Stimulated activated naive B cell treated with anti-CD40 and anti-IgM and Interleukin-4, amounts not matched to agents 10 μg/mL and 1 μg/mL and 100 μg/mL, for 72 hours (primary cell): ENCODE measurements around the gene VILL.

Experiments
- ATAC-seq, 2 donors: fragments of 150-1000 bp; cut with Tn5 transposase; replicated peaks; 2 replicates each; pipeline ENCODE4 v1.10.0; 2021; ENCODE audit warnings: moderate library complexity in 1 of 2
- DNase-seq: peaks from one replicate; pipeline ENCODE4 v3.0.0; 2021
- H3K27ac Mint-ChIP-seq: one replicate; pipeline ENCODE4 v1.8.0; 2022; ENCODE audit warnings: mild to moderate bottlenecking, mixed read lengths
- H3K27me3 Mint-ChIP-seq, 2 donors: one replicate each; pipeline ENCODE4 v1.8.0; 2022; ENCODE audit warnings: mixed read lengths in 2 of 2
- H3K36me3 Mint-ChIP-seq, 2 donors: one replicate each; pipeline ENCODE4 v1.8.0; 2022; ENCODE audit warnings: mixed read lengths in 2 of 2, mild to moderate bottlenecking in 1 of 2
- H3K4me1 Mint-ChIP-seq, 2 donors: one replicate each; pipeline ENCODE4 v1.8.0; 2022; ENCODE audit warnings: mixed read lengths in 2 of 2, mild to moderate bottlenecking in 1 of 2
- H3K4me3 Mint-ChIP-seq, 2 donors: one replicate each; pipeline ENCODE4 v1.8.0; 2022; ENCODE audit warnings: mild to moderate bottlenecking in 2 of 2, mixed read lengths in 2 of 2, moderate library complexity in 1 of 2
- H3K9me3 Mint-ChIP-seq, 2 donors: one replicate each; pipeline ENCODE4 v1.8.0; 2022; ENCODE audit warnings: mixed read lengths in 2 of 2, mild to moderate bottlenecking in 1 of 2

Gene VILL

DNA sequence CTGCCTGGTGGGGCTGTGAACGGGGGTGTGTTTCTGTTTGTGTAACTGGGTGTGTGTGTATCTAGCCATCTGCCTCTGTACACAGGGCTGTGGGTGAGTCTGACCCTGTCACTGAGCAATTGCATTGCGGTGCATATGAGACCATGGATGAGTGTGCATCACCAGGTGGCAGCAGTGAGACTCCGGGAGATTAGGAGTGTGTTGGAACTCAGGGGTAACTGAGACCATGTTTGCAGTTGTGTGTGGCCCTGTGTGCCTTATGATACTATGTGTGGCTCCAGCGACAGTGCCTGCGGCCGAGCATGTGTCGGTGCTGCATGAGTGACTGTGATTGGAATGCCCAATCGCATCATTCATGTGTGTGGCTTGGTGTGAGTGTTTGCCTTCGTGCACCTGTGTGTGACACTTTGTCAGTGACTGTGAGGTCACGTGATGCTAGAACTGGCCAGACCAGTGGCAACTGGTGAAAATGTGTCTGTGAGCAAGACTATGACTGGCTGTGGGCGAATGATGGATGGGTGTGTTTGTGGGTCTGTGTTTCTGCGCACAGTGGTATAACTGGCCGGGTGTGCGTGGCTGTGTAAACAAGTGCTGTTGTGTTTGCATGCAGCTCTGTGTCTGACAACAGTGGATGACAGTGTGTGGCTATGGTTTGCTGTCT lies 14.0 kb downstream of the VILL start:
- no peak for DNase-seq

DNA sequence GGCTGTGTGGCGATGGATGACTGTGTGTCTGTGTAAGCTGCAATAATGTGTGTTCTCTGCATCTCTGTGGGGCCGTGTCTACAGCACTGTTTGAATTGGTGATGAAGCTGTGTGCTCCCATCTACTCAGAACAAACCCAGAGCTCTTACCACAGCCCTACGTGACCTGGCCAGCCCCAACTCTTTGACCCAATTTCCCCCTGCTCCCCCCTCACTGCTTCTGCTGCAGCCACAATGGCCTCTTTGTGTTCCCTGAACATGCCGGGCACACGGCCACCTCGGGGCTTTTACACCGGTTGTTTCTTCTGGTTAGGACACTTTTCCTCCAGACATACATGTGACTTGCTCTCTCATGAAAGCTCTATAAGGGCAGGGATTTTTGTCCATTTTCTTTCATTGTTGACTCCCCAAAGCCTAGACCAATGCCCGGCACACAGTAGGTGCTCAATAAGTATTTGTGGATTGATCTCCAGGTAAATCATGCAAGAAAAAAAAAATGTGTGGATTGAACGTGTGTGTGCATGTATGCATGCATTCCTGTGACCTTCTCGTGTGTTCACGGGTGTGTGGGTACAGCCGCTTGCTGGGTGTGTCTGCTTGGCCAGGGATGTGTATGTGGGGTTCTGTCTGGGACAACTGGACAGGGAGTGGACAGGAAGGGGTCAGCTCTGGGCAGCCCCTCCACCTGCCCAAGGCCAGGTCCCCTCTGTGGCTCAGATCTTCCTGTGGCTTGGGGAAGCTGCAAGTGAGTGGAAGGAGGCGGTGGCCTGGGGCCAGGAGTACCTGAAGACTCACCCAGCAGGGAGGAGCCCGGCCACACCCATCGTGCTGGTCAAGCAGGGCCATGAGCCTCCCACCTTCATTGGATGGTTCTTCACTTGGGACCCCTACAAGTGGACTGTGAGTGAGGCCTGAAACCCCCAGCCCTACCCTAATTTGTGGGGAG lies 14.8 kb downstream of the VILL start:
- Mint-ChIP-seq H3K4me1 (peaks cover 22 to 30% of the 10 kb centered on the region in 2 donors), H3K27ac (no peak overlapping the region)
- ATAC-seq: no peak

More for the DNA sequence above, 14.0 kb downstream of the VILL start:
- Mint-ChIP-seq H3K36me3 (peaks cover 25 to 51% of the 10 kb centered on the region in 2 donors), H3K27me3 (no peaks in the 10 kb centered on the region), H3K4me3 (no peak overlapping the region), H3K27ac (no peak overlapping the region), H3K4me1 (peaks cover 22 to 24% of the 10 kb centered on the region in 2 donors), H3K9me3 (no peaks in the 10 kb centered on the region)
- peak; percentile 79 to 80 for ATAC-seq

DNA sequence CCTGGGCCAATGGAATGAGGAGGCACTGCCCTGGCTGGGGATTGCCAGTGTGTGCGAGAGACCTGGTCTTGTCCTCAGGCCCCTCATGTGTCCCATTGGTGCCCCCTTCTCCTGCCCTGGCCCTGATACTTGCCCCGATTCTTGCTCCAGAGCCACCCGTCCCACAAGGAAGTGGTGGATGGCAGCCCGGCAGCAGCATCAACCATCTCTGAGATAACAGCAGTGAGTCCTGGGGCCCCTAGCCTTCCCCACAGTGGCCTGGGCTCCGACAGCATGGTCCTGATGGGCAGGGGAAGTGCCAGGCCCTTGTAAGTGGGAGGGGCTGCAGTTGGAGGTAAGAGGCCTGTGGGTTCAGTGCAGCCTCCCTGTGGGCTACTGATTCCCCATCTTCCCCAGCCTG lies 15.4 kb downstream of the VILL start:
- no peak for ATAC-seq
- H3K36me3 Mint-ChIP-seq: peaks cover 19 to 38% of the 10 kb centered on the region in 2 donors
- H3K27ac Mint-ChIP-seq: no peak overlapping the region

More for the DNA sequence above, 14.8 kb downstream of the VILL start:
- no peak overlapping the region for H3K4me3 Mint-ChIP-seq
- no peaks in the 10 kb centered on the region for H3K9me3 Mint-ChIP-seq
- DNase-seq: no peak
- H3K27me3 Mint-ChIP-seq: no peaks in the 10 kb centered on the region
- H3K36me3 Mint-ChIP-seq: peaks cover 23 to 43% of the 10 kb centered on the region in 2 donors

DNA sequence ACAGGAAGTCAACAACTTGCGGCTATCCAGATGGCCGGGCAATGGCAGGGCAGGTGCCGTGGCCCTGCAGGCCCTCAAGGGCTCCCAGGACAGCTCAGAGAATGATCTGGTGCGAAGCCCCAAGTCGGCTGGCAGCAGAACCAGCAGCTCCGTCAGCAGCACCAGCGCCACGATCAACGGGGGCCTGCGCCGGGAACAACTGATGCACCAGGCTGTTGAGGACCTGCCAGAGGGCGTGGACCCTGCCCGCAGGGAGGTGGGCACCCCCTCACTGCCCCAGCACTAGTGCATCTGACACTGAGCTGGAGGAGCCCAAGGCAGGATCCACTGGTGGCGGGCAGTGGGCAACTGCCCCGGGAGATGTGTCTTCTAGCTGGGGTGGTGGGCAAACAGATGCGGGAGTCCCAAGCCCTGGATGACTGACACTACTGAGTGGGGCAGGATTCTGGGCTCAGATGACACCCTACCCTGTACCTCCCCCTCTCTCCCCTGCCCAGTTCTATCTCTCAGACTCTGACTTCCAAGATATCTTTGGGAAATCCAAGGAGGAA lies 15.9 kb downstream of the VILL start:
- H3K27ac Mint-ChIP-seq: no peak overlapping the region
- peaks cover 22 to 30% of the 10 kb centered on the region in 2 donors for H3K4me1 Mint-ChIP-seq
- DNase-seq: no peak
- no peak overlapping the region for H3K4me3 Mint-ChIP-seq
- no peaks in the 10 kb centered on the region for H3K9me3 Mint-ChIP-seq
- no peaks in the 10 kb centered on the region for H3K27me3 Mint-ChIP-seq
- ATAC-seq: no peak
- peaks cover 16 to 38% of the 10 kb centered on the region in 2 donors for H3K36me3 Mint-ChIP-seq

More for the DNA sequence above, 15.4 kb downstream of the VILL start:
- no peak for DNase-seq
- Mint-ChIP-seq H3K4me3 (no peak overlapping the region), H3K4me1 (peaks cover 22 to 30% of the 10 kb centered on the region in 2 donors), H3K27me3 (no peaks in the 10 kb centered on the region), H3K9me3 (no peaks in the 10 kb centered on the region)

DNA sequence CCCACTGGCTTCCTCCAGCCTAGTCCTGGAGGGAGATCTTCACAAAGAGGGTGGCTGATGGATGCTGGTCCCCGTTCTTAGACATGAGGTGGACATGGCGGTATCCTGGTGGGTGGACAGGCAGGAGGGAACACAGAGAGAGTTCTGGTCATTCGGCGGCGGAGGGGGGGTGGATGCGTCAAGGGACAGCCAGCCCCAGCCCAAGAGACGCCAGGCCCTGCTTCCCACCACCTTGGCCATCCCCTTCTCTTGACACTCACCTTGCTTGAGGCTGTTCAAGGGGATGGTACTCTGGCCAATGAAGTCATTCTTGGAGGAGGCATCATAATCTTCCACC lies 17.1 kb downstream of the VILL start:
- Mint-ChIP-seq H3K4me3 (no peak overlapping the region), H3K36me3 (peaks cover 11 to 28% of the 10 kb centered on the region in 2 donors), H3K9me3 (no peaks in the 10 kb centered on the region), H3K4me1 (peaks cover 20 to 29% of the 10 kb centered on the region in 2 donors), H3K27me3 (no peaks in the 10 kb centered on the region), H3K27ac (no peak overlapping the region)
- no peak for ATAC-seq
- no peak for DNase-seq

DNA sequence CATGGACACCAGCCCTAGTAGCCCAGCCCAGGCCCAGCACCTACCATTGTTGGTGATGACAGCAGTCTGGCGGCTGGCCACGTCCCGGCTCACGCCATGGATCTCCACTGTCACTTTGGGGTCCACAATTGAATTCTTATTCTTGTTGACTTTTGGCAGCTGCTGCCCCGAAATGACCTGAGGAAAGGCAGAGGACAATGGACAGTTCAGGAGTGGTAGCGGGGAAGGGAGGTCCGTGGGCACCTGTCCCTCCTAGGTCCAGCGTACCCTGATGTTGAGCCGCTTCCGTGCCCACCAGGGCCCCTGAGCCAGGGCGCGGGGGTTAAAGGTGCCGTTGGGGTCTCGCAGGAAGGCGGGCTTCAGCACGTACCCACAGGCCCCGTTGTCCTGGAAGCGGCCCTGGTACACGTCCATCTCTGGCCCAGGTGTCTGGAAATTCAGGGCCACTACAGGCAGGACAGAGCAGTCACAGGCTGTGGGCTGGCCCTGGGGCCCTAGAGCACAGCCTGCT lies 17.7 kb downstream of the VILL start:
- Mint-ChIP-seq H3K9me3 (no peaks in the 10 kb centered on the region), H3K27me3 (no peaks in the 10 kb centered on the region), H3K36me3 (peaks cover 7 to 24% of the 10 kb centered on the region in 2 donors), H3K27ac (no peak overlapping the region), H3K4me1 (peaks cover 17 to 24% of the 10 kb centered on the region in 2 donors), H3K4me3 (no peak overlapping the region)
- ATAC-seq (no peak), DNase-seq (no peak)

DNA sequence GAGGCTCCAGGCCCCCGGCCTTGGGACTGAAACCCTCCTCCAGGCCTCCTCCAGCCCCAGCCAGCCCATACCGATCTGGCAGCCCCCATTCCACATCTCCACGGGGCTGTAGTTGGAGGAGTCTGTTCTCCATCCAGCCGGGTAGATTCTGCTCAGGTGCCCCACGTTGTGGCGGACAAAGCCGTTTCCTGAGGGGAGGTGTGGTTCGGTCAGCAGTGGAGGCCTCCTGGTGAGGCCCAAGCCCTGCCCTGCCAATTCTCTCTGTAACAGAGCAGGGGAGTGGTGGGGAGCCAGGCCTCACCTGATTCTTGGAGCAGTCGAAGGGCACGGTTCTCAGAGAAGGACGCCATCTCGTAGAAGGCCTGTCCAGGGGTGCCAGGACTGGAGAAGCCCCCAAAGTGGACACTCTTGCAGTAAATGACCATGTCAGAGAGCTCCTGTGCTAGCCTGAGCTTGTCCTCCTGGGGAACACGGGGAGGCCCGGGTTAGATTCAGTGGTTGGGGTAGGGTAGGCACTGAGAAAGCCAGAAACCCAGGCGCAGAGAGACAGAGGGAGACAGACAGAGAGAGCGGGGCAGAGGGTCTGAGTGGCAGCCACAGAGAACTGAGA lies 18.5 kb downstream of the VILL start:
- DNase-seq (no peak), ATAC-seq (no peak)
- Mint-ChIP-seq H3K4me3 (no peak overlapping the region), H3K36me3 (peaks cover 7 to 24% of the 10 kb centered on the region in 2 donors), H3K4me1 (peaks cover 15 to 18% of the 10 kb centered on the region in 2 donors), H3K9me3 (no peaks in the 10 kb centered on the region), H3K27ac (peak overlapping the region; percentile 51), H3K27me3 (no peaks in the 10 kb centered on the region)

DNA sequence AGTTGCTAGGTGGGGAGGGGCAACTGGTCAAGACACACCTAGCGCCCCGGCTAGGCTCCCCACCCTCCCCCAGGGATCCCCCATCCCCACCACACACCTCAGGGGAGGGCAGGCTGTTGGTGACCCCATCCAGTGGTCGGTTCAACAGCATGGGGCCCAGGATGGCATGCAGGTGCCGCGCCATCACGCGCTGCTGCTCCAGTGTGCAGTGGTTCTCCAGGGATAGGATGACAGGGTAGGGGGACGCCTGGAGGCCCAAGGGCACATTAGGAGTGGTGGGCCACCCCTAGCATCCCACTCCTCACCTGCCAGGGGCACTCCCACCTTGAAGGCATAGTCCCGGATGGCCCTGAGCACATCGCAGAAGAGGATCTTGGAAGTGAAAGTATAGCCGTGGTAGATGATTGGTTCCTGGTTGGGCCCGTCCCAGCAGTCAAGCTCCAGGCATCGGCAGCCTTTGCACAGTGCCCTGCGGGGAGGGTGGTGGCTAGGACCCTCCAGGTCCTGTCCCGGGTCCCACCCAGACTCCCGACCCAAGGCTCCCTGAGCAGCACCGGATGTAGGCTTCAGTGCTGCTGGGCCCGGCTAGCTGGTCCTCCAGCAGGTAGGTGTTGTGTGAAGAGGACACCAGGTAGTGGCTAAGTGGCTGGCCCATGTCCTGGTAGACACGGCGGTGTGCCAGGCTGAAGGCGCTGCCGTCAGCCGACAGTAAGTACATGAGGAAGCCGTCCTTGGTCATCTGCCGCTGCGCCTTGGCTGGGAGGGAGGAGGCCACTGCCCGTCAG lies 19.4 kb downstream of the VILL start:
- H3K9me3 Mint-ChIP-seq: no peaks in the 10 kb centered on the region
- ATAC-seq (peak; percentile 14 to 25), DNase-seq (no peak)
- H3K27me3 Mint-ChIP-seq: no peaks in the 10 kb centered on the region
- peaks cover 5 to 21% of the 10 kb centered on the region in 2 donors for H3K36me3 Mint-ChIP-seq
- H3K4me3 Mint-ChIP-seq: peak overlapping the region in 1 of 2 donors; percentile 23
- no peak overlapping the region for H3K27ac Mint-ChIP-seq
- peaks cover 6 to 11% of the 10 kb centered on the region in 2 donors for H3K4me1 Mint-ChIP-seq

DNA sequence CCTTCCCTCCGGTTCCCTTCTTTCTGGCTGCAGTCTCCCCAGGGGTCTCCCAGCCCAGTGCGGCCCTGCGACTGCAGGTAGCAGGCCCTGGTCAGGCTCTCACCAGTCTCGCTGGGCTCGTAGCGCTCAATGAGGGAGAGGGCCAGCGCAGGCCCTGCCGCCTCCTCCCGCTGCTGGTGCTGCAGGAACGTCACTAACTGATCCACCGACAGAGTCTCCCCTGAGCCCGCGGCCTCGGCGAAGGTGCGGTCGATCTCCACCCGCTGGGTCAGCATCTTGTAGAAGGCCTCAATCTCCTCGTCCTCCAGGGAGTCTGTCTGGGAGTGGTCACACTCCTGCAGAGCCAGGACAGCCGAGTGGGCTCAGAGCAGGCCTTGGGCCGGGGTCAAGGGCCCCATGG lies 20.5 kb downstream of the VILL start:
- H3K27ac Mint-ChIP-seq: no peak overlapping the region
- peaks cover 6 to 25% of the 10 kb centered on the region in 2 donors for H3K36me3 Mint-ChIP-seq
- peaks cover 6 to 11% of the 10 kb centered on the region in 2 donors for H3K4me1 Mint-ChIP-seq
- ATAC-seq: no peak
- no peaks in the 10 kb centered on the region for H3K9me3 Mint-ChIP-seq
- no peaks in the 10 kb centered on the region for H3K27me3 Mint-ChIP-seq
- DNase-seq: no peak
- H3K4me3 Mint-ChIP-seq: no peak overlapping the region

DNA sequence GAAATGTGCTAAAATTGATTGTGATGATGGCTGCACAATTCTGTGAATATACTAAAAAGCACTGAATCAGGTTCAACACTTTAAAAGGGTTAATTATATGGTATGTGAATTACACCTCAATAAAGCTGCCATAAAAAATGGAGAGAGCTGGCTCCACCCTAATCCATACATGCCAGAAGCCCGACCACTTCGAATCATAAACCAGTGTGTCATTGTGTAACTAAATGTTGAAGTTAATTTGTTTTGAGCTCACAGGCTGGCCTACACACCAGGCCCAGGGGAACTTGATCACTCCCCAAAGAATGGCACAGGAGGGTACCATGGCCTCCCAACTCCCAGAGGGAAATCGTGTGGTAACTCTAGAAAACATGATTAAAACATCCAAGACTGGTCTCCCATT lies 24.9 kb downstream of the VILL start:
- Mint-ChIP-seq H3K4me1 (no peaks in the 10 kb centered on the region), H3K27ac (no peak overlapping the region), H3K27me3 (no peaks in the 10 kb centered on the region), H3K9me3 (no peaks in the 10 kb centered on the region), H3K4me3 (no peak overlapping the region), H3K36me3 (peaks cover 13 to 24% of the 10 kb centered on the region in 2 donors)
- ATAC-seq (no peak), DNase-seq (no peak)

DNA sequence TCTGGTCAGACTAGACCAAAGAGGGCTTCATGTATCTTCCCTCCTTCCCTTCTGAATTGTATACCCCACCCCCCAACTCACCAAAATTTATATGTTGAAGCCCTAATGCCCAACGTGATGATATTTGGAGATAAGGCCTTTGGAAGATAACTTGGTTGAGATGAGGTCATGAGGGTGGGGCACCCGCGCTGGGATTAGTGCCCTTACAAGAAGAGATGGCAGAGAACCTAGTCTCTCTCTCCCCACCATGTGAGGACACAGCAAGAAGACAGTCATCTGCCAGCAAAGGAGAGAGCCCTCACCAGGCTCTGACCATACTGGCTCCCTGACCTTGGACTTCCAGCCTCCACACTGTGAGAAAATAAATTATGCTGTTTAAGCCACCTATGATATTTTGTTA lies 25.4 kb downstream of the VILL start:
- ATAC-seq: no peak
- Mint-ChIP-seq H3K4me1 (no peaks in the 10 kb centered on the region), H3K4me3 (no peak overlapping the region), H3K27me3 (no peaks in the 10 kb centered on the region), H3K9me3 (no peaks in the 10 kb centered on the region), H3K36me3 (peaks cover 13 to 24% of the 10 kb centered on the region in 2 donors), H3K27ac (no peak overlapping the region)
- no peak for DNase-seq

DNA sequence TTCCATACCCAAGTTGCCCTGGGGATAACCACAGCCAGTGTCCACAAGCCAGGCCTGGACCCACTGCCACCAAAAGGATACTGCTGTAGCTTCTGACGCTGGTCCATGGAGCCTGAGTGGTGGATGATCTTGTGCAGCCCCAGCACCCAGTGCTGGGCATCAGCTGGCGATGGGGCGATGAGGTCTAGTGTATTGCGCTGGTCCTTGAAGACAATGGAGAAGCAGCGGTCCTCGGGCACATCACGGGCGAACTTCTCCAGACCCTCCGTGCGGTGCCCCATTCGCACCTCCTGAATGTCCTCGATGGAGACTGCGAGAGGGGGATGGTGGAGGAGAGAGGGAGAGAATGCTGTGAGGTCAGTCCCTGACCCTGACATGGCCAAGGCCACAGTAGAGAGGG lies 25.8 kb downstream of the VILL start:
- Mint-ChIP-seq H3K4me1 (no peaks in the 10 kb centered on the region), H3K9me3 (no peaks in the 10 kb centered on the region), H3K4me3 (no peak overlapping the region), H3K27me3 (no peaks in the 10 kb centered on the region), H3K27ac (no peak overlapping the region), H3K36me3 (peaks cover 13 to 24% of the 10 kb centered on the region in 2 donors)
- no peak for ATAC-seq
- no peak for DNase-seq

DNA sequence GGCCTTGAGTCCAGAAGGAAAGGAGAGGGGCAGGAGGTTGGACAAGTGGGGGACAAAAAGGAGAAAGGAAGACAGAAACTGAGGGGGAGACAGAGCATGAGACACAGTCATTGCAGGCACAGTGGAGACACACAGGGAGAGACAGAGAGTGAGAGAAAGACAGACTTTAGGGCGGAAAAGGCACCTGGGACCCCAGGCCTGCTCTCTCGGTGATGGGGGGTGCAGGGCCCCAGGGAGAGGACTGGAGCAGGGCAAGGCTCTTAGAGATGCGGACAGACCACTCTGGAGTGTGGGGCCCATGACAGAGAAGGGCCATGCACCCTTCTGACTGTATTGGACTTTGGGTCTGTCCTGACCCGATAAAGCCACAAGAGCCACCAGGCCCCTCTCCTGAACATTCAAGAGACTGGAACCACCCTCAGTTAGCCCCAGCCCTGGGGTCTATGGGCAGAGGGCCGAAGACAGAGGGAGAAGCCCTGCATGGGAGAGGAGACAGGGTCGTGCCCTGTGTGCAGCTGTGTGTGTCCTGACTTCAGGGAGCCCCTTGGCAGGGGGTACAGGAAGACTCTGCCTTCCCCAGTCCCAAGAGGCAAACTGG lies 26.4 kb downstream of the VILL start:
- Mint-ChIP-seq H3K36me3 (peaks cover 13 to 24% of the 10 kb centered on the region in 2 donors), H3K9me3 (no peaks in the 10 kb centered on the region), H3K4me3 (no peak overlapping the region), H3K27me3 (no peaks in the 10 kb centered on the region), H3K4me1 (no peaks in the 10 kb centered on the region), H3K27ac (no peak overlapping the region)
- ATAC-seq (no peak), DNase-seq (no peak)
